ENCODE measurements around the gene NDUFAF2.
"Not testable (repeated sequence)": the region's sequence is repeated elsewhere in the genome, so short reads cannot be mapped to it uniquely, and the experiment has no call there.

The NDUFAF2 gene

DNA sequence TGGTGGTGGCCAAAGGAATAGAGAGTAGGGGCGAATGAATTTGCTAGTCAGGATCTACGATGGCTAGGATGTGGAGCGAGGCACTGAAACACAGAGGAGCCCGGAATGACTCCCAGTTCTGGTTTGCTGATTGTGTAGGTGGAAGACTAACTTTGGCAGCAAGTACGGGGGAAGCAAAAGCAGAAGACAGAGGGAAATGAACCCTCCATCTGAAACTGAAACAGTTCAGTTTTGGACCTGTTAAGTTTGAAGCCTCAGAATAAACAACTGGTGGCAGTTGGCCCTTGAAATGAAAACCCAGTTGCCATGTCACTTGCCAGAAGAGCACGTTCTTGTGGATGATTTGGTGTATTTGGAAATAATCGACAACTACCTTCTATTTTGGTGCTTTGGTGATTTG lies 232.7 kb downstream of the NDUFAF2 start:
- no peak overlapping the region for H3K4me3 ChIP-seq (replicated peaks; ENCODE audit: low read depth, low read length)
- TF ChIP-seq, protein P1, sequence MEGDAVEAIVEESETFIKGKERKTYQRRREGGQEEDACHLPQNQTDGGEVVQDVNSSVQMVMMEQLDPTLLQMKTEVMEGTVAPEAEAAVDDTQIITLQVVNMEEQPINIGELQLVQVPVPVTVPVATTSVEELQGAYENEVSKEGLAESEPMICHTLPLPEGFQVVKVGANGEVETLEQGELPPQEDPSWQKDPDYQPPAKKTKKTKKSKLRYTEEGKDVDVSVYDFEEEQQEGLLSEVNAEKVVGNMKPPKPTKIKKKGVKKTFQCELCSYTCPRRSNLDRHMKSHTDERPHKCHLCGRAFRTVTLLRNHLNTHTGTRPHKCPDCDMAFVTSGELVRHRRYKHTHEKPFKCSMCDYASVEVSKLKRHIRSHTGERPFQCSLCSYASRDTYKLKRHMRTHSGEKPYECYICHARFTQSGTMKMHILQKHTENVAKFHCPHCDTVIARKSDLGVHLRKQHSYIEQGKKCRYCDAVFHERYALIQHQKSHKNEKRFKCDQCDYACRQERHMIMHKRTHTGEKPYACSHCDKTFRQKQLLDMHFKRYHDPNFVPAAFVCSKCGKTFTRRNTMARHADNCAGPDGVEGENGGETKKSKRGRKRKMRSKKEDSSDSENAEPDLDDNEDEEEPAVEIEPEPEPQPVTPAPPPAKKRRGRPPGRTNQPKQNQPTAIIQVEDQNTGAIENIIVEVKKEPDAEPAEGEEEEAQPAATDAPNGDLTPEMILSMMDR (IDR thresholded peaks at IDR 0.05; ENCODE audit: low read length, missing control alignments): no peak
- DNase-seq (ENCODE audit: low read depth): no peak

DNA sequence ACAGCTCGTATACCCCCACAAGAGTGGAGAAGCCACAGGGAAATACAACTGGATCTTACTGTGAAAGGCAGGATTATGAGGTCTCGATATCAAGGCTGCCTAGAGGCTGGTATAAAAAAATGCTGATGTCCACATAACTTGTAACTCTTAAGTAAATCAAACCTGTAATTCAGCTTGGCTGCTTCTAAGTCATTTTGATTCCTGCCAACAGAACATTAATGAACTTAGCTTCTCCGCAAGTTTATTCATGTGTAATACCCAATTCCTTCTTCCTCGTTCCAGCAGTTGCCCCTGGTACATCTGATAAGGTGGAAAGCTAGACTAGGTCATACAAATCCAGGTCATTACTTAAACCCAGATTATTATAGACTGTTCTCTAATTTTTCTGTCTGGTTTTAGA lies 233.7 kb downstream of the NDUFAF2 start:
- DNase-seq (ENCODE audit: low read depth): no peak
- no peak overlapping the region for H3K4me3 ChIP-seq (replicated peaks; ENCODE audit: low read depth, low read length)
- TF ChIP-seq, protein P1 (IDR thresholded peaks at IDR 0.05; ENCODE audit: low read length, missing control alignments): no peak

DNA sequence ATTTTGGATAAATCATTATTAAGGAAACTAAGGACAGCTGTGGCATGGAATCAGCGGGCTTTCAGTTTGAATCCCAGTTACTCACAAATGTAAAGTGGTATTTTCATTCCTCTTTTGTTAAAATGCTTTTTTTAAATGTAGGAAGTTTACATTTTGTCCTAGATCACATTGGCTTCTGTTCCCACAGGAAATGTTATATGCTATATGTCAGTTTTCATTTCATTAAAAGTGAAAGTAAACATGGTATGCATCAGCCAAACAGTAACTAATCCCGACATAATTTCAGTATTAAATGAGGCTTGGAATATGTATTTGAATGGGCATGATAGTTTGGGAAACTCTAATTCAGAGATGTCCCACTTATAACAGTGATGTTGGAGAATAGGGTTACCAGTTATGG lies 235.9 kb downstream of the NDUFAF2 start:
- peak overlapping the region; percentile 40 for H3K4me3 ChIP-seq (replicated peaks; ENCODE audit: low read depth, low read length)
- TF ChIP-seq, protein P1 (IDR thresholded peaks at IDR 0.05; ENCODE audit: low read length, missing control alignments): no peak
- no peak for DNase-seq (ENCODE audit: low read depth)

DNA sequence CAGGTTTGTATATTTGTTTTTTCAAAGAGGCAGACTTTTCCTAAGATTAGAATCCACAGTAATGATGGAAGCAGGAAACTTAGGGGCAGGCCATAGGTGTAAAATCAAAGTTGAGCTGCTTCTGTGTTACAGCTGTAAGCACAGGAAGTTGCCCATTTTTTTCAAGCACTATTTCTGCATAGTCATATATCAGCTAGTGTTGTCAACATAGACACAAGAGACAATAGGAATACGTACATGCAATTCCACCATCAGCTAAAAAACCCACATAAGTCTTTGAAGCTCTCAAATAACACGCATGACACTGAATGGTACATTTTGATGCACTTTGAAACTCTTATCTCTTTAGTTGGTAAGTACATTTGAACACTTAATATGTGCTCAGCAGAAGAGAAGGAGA lies 237.4 kb downstream of the NDUFAF2 start:
- TF ChIP-seq, protein P1 (IDR thresholded peaks at IDR 0.05; ENCODE audit: low read length, missing control alignments): no peak
- DNase-seq (ENCODE audit: low read depth): peak; percentile 55
- no peak overlapping the region for H3K4me3 ChIP-seq (replicated peaks; ENCODE audit: low read depth, low read length)

DNA sequence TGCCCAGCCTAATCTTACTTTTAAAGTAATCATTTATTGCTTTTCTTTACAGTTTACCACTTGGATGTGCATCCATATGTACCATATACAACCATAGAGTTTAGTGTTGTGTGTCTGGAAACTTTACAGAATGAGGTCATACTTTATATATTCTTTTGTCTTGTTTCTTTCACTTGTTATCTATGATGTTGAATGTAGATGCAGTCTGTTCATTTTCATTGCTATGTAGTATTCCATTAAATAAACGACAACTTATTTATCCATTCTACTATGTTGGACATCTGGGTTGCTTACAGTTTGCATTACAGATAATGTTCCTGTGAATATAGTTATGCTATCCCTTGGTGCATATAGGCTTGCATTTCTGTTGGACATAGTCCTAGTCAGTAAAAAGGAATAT lies 238.5 kb downstream of the NDUFAF2 start:
- TF ChIP-seq, protein P1 (IDR thresholded peaks at IDR 0.05; ENCODE audit: low read length, missing control alignments): no peak
- no peak for DNase-seq (ENCODE audit: low read depth)
- no peak overlapping the region for H3K4me3 ChIP-seq (replicated peaks; ENCODE audit: low read depth, low read length)

DNA sequence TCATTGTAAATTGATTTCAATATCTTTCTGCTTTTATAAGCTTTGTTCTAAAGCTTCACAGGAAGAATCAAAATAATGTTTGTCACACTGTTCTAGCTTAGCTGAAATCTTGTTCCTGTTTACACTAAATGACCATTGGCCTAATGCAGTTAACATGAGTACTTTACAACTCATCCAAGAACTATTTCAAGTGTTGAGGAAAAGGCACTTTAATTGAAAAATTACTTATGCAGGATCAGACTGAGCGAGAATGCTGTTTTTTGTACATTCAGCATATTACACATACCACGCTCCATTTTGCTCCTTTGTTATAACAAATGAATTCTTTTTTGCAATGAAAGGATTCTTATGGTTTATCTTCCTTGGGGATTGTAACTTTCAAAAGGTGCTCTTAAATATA lies 239.7 kb downstream of the NDUFAF2 start:
- TF ChIP-seq, protein P1 (IDR thresholded peaks at IDR 0.05; ENCODE audit: low read length, missing control alignments): no peak
- H3K4me3 ChIP-seq (replicated peaks; ENCODE audit: low read depth, low read length): no peak overlapping the region
- DNase-seq (ENCODE audit: low read depth): no peak

DNA sequence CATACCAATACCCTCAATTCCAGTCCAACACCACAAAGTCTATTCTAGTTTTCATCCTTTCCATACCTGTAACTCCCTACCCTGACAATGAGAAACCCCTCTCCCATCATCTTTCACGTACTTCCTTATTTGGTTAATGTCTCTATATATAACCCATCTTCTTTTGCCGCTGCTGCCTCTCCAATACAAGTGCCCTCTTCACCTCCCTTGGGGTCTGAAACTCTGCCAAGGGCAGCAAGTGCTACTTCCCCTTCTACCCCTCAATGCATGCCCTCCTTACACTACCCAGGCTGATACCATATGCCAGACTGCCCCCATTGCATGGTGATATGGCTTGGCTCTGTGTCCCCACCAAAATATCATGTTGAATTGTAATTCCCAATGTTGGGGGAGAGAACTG lies 241.6 kb downstream of the NDUFAF2 start:
- H3K4me3 ChIP-seq (replicated peaks; ENCODE audit: low read depth, low read length): no peak overlapping the region
- TF ChIP-seq, protein P1 (IDR thresholded peaks at IDR 0.05; ENCODE audit: low read length, missing control alignments): no peak
- no peak for DNase-seq (ENCODE audit: low read depth)

DNA sequence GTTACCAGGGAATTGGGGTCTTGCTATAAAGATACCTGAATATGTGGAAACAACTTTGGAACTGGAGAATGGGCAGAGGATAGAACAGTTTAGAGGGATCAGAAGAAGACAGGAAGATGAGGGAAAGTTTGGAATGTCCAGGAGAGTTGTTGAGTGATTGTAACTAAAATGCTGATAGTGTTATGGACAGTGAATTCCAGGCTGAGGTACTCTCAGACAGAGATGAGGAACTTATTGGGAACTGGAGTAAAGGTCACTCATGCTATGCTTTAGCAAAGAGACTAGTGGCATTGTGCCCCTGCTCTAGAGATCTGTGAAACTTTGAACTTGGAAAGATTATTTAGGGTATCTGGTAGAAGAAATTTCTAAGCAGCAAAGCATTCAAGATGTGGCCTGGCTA lies 242.3 kb downstream of the NDUFAF2 start:
- DNase-seq (ENCODE audit: low read depth): not testable (repeated sequence)

DNA sequence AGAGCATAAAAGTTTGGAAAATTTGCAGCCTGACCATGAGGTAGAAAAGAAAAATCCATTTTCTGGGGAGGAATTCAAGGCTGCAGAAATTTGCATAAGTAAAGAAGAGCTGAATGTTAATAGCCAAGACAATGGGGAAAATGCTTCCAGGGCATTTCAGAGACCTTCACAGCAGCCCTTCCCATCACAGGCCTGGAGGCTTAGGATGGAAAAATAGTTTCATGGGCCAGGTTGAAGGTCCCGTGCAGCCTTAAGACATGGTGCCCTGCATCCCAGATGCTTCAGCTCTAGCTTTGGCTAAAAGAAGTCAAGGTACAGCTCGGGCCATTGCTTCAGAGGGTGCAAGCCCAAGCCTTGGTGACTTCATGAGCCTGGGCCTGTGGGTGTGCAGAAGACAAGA lies 242.8 kb downstream of the NDUFAF2 start:
- H3K4me3 ChIP-seq (replicated peaks; ENCODE audit: low read depth, low read length); DNase-seq (ENCODE audit: low read depth): not testable (repeated sequence)

More for the DNA sequence above, 242.3 kb downstream of the NDUFAF2 start:
- H3K4me3 ChIP-seq (replicated peaks; ENCODE audit: low read depth, low read length): not testable (repeated sequence)
